ENCODE results near the gene LENG1.
A peak's percentile ranks its signal among the peaks of the same experiment; 100 is the strongest.
"Not testable (repeated sequence)": the region's sequence is repeated elsewhere in the genome, so short reads cannot be mapped to it uniquely, and the experiment has no call there.

The LENG1 gene

DNA sequence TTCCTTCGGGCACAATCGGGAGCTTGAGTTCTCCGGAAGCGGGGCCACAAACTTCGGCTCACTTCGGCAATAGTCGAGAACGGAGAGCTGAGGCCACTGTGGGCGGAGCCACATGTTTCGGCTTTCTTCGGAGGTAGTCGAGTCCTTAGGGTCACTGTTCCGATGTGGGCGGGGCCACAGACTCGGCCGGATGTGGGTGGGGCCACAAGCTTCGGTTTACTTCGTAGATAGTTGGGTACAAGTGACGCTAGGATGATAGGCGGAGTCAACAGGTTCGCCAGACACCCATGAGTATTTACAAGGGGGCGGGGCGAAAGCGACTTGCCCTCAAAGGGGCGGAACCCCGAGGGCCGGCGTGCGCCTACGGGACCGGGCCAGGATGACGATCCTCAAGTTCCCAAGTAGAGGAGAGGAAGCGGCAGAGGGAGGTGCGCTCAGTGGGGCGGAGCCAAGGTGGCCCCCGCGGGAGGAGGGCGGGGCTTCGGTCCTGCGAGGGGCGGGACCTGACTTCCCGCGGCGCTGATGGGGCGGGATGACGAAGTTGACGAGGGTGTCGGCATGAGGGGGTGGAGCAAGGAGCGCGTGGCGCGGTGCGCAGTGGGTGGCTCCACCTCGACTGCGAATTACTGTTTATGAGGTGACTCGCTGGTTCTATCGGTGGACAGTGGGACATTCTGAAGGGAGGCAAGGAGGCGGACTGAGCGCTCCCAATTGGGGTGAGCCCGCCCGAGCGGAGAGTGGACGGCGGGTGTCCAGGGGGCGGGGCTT lies 30.4 kb upstream of the LENG1 start:
- DNase-seq (ENCODE audit: extremely low read depth in 1 of 2, low read depth in 1 of 2), result peak; percentile 99 to 100

DNA sequence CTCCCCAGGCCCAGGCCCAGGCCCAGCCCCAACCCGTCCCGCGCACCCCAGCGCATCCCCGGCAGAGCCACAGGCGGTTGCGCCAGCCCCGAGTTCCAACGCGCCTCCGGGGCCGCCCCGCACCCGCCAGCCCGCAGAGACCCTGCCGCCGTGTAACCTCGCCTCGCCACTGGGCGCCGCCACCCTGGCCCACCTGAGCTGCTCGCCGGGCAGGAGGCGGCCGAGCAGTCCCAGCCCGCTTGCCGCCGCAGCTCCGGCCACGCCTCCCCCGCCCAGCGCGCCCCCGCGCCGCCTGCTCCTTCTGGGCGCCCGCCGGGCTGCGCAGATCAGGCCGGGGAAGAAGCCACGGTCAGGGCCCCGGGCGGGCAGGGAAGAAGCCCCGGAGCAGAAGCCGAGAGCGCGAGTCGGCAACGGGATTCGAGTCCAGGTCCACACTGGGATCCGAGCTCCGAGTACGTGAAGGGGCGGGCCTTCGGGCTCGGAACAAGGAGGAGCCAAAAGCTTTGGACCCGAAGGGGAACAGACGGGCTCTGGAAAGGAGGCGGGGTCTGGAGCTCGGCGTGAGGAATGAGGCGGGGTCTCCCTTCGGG lies 29.7 kb upstream of the LENG1 start, which contains the start of gene MBOAT7:
Gene MBOAT7 (minus strand): TSS at position 436 of the 590 bp plus-strand sequence. CDS start 1,072 bp downstream, outside the sequence.
- DNase-seq (ENCODE audit: extremely low read depth in 1 of 2, low read depth in 1 of 2), result peak in 1 of 2 donors; percentile 40

DNA sequence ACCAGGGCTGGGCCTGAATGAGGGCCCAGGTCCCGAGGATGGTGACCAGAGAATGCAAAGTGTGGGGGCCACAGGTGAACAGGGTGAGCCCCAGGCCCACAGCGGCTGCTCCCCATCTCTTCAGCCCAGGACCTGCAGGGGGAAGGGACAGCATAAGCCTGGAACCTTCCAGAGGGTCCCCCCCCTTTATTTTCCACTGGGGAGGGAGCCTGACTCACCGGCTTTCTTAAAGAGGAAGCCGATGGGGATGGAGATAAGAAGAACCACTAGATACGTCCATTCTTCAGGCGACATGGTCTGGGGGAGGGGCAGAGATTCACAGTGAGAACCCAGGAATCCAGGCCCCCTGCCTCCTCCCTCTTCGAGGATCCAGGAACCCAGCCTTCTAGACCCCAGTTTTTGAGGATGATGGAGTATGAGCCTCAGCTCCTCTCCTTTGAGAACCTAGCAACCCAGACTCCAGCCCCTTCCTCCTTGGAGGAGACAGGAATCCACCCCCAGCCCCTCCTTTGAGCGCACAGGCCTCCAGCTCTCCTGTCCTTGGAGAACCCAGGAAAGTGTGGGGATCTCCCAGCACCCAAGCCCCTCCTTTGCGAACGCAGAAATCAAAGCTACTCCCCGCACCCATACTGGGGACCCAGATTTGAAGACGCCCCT lies 28.8 kb upstream of the LENG1 start:
- DNase-seq (ENCODE audit: extremely low read depth in 1 of 2, low read depth in 1 of 2), result peak in 1 of 2 donors; percentile 63

DNA sequence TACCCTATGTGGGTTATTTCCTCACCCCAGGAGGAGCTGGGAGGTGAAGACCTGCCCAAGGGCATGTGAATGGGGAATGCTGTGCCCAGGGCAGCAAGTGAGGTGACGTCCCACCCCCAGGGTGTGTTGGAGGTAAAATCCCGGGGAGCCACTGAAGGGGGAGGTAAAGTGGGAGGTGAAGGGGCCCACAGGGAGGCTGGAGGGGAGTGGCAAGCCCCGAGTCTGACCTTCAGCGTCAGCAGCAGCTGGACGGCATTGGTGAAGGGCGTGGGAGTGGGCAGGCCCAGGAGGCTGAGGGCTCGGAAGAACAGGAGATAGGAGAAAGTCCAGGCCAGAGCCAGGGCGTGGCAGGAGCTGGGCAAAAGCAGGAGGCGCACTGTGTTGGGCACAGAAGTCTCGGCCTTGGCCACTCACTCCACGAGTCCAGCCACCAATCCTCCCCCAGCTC lies 27.4 kb upstream of the LENG1 start:
- DNase-seq (ENCODE audit: extremely low read depth in 1 of 2, low read depth in 1 of 2), result no peak

DNA sequence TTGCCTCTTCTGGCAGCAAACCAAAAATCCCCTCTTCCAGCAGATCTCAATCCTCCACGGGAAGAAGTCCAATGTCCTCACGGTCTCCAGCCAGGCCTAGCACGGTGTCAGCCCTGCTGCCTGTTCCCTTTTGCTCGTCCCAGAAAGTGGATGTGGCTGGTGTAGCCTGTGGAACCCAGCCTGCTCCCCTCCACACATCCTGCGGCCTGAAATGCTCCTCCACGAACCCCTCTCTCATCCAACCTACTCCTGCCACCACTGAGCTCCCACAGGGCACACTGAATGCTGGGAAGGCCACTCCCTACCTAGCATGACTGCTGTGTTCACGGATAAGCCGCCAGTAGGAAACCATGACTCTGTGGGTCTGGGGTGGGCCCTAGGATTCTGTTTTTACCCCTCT lies 26.8 kb upstream of the LENG1 start:
- DNase-seq (ENCODE audit: extremely low read depth in 1 of 2, low read depth in 1 of 2), result no peak

DNA sequence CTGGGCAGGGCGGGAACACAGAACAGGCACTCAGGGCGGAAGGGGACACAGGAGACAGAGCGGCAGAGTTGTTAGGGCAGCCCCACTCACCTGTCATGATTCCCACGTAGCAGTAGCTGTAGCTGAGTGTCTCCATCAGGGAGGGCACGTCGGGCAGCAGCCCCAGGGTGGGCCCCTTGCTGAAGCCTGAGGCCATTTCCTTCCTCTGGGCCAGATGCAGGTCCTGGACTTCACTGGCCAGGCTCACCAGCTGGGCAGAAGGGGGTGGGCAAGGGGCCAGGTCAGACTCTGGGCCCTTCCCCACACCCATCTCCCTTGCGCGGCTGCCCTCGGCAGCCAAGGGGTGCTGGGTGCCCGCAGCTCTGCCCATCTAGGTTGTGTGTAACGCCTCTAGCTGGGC lies 23.9 kb upstream of the LENG1 start:
- no peak for DNase-seq (ENCODE audit: extremely low read depth in 1 of 2, low read depth in 1 of 2)

DNA sequence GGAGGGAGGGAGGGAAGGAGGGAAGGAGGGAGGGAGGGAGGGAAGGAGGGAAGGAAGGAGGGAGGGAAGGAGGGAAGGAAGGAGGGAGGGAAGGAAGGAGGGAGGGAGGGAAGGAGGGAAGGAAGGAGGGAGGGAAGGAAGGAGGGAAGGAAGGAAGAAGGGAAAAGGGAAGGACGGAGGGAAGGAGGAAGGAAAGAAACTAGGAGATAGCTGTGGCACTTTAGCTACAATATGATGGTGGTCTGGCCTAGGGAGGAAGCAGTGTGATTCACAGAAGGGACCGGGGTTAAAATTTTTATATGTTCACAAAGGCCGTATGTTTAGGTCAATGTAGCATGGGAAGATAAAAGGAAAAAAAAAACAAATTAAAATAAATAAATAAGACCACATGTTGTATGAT lies 22.4 kb upstream of the LENG1 start:
- not testable (repeated sequence) for DNase-seq (ENCODE audit: extremely low read depth in 1 of 2, low read depth in 1 of 2)

DNA sequence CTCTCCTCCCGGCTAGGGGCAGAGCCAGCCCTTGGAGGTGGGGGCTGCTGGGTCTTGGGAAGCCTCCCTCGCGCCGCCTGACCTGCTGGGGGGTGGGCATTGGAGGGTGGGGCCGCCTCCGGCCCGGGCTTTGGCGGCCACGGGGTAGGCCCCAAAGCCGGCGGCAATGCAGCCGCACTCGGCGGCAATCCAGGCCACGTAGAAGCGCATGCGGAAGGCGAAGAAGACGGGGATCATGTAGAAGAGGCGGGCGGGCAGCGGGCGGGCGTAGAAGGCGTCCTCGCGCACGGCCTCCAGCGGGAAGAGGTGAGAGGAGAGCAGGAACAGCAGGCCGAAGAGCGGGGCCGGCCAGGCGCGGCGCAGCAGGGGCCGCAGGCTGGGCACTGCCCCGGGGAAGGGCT lies 21.2 kb upstream of the LENG1 start:
- DNase-seq (ENCODE audit: extremely low read depth in 1 of 2, low read depth in 1 of 2), result no peak

DNA sequence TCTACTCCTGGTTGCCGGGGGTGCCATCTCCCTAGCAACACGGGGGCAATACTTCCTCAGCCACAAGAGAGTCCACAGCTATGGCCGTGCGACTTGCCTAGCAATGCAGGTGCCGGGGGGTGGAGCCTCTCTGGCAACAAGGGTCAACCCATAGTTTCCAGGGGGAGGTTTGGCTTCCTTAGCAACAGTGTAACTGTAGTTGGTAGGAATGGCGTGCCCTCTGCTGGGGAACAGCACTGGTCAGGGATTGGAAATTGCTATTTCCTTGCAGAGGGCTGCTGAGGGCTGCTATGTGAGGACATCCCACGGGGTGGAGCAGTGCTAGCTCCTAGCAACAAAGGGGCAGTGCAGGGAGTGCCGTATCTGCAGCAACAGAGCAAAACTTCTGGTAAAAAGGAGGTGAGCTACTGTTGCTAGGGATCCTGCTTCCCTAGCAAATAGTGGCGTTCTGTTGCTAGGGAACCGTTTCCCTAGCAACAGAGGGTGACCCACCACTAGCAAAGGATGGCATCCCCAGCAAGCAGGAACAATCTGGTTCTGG lies 20.5 kb upstream of the LENG1 start:
- no peak for DNase-seq (ENCODE audit: extremely low read depth in 1 of 2, low read depth in 1 of 2)

DNA sequence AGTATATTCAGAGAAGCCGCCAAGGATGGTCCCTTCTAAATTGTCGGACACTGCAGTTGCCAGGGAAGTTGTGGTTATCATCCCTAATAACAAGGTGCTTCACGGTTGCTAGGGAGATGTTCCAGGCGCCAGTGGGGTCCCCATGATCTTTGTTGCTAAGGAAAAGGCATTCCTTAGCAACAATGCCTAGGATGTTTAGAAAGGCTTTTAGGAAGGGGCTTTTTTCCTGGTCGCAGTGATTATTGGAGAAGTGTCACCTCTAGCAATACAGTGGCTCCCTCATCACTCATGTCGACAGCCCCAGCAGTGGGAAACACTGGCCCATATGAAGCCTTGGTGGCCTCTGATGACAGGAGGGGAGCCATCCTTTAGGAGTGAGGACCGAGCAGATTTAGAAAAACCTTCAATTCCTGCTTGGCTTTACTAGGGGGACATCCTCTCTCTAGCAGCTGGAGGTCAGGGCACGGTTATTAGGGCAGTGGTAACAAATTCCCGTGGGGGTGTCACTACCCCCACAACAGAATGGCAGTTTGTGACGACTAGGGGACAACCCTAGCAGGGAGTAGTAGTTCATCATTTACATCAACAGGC lies 19.8 kb upstream of the LENG1 start:
- no peak for DNase-seq (ENCODE audit: extremely low read depth in 1 of 2, low read depth in 1 of 2)

DNA sequence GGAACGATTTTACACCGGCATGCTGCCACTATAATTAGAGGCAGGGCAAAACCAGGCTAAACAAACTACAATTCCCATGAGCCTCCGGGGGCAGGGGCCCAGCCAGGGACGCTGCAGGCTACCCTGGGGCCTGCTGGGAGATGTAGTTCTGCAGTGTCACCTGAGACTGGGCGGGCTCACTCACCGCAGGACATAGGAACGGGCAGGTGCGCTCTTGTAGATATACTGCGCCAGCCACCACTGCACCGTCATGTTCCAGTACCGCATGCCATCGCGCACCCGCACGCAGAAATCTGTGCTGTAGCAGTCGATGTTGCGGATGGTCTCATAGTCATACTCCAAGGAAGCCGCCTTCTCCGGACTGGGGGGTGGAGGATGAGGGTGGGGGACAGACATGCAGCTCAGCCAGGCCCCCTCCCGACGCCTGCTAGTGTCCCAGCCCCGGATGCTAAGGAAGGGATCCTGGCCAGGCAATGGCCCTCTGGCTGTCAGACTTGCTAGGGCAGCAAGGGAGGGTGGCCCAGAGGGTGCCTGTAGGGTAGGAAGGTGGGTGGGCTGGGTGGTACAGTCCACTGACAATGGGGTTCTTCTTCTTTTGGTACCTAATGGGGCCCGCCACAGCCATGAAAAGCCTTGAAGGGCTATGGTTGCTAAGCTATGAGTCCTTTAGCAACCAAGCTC lies 19.2 kb upstream of the LENG1 start:
- no peak for DNase-seq (ENCODE audit: extremely low read depth in 1 of 2, low read depth in 1 of 2)

DNA sequence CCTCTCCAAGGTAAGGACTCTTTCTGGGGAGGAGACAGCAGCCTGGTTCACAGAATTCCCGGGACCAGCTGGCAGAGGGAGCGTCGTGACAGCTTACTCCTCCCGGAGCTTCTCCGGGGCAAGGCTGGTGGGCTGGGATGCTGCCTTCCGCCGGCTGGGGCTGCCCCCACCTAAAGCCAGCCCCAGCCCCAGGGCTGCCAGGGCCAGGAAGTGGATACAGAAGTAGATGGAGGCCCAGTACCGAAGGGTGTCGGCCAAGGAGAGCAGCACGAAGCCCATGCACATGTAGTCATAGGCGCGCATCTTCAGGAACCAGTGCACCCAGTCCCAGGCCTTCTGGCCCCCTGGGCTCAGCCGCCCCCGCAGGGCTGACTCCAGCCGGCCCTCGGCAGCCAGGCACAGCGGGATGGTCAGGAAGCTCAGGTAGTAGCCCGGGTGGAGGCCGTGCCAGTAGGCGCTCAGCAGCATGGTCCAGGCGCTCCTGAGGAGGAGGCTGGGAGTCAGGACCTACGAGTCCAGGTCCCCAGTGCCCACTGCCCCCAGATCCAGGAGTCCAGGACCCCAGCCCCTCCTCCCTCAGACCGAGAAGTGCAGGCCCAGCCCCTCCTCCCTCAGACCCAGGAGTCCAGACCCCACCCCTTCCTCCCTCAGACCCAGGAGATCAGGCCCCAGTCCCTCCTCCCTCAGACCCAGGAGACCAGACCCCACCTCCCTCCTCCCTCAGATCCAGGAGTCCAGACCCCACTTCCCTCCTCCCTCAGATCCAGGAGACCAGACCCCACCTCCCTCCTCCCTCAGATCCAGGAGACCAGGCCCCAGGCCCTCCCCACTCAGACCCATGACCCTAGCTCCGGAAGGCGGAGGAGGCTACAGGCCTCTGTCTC lies 14.7 kb upstream of the LENG1 start:
- DNase-seq (ENCODE audit: extremely low read depth in 1 of 2, low read depth in 1 of 2), result no peak

DNA sequence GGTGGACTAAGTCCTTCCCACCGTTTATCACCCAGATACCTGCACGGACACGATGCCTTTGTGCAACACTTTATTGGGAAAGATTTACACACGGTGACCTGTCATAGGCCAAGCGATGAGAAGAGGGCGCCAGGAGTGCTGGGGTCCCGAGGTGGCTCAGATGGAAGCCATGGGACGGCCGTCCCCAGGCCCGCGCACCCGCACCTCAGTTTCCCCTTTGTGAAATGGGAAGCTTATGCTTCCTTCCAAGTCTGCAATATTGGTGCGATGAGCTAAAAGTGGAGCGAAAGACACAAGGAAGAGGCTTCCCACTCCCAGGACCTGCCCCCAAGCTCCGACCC lies 13.8 kb upstream of the LENG1 start:
- DNase-seq (ENCODE audit: extremely low read depth in 1 of 2, low read depth in 1 of 2), result no peak

DNA sequence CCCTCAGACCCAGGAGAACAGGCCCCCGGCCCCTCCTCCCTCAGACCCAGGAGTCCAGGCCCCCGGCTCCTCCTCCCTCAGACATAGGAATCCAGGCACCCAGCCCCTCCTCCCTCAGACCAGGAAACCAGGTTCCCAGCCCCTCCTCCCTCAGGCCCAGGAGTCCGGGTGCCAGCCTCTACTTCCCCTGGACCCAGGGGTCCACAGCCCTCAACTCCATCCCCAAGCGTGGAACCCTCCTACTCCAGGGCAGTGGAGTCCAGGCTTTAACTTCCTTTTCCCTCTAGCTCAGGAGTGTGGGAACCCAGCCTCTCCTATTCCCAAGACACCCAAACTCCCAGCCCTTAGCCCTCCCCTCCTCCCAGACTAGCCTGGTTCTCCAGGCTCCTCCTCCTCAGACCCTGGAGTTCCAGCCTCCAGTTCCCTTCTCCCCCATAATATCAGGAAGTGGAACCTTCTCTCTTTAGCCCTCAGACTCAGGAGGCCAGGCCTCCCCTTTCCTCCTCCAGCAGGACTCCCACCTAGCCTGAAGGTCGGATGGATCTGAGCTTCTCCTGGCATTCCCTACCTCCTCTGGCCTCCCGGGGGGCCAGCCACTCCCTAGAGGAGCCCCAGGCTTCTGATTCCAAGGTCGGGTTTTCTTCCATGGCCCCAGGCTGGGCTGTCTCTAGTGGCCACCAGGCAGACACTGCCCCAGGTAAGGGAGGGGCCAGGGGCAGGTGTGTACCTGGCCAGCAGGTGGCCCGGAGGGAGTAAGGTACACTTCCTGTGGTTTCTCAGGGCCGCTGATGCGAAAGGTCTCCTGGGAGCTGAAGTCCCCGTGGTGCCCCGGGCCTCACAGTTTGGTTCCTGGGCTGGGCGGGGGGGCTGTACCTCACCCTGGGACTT lies 13.2 kb upstream of the LENG1 start, which contains the start of gene TMC4:
Gene TMC4 (minus strand): TSS at position 690 of the 888 bp plus-strand sequence. CDS start 43 bp downstream, at position 647.
- no peak for DNase-seq (ENCODE audit: extremely low read depth in 1 of 2, low read depth in 1 of 2)

DNA sequence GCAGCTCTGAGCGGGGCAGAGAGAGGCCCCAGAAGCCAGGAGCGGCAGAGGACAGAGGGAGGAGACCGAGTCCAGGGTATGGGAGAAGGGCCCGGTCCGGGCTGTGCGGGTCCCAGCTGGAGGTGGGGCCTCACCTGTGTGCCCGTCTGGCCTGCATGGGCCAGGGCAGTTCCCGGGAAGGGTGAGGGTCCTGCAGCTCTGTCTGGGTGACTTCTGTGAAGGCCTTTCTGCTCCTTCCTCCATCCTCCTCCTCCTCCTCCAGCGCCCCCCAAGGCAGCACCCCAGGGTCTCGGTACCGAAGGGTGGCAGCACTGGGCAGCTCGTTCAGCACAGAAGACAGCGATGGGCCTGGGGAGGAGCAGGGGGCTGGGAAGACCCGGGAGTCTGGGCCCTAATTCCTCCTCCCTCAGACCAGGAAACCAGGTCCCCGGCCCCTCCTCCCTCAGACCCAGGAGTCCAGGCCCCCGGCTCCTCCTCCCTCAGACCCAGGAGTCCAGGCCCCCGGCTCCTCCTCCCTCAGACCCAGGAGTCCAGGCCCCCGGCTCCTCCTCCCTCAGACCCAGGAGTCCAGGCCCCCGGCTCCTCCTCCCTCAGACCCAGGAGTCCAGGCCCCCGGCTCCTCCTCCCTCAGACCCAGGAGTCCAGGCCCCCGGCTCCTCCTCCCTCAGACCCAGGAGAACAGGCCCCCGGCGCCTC lies 12.4 kb upstream of the LENG1 start:
- DNase-seq (ENCODE audit: extremely low read depth in 1 of 2, low read depth in 1 of 2), result not testable (repeated sequence)

DNA sequence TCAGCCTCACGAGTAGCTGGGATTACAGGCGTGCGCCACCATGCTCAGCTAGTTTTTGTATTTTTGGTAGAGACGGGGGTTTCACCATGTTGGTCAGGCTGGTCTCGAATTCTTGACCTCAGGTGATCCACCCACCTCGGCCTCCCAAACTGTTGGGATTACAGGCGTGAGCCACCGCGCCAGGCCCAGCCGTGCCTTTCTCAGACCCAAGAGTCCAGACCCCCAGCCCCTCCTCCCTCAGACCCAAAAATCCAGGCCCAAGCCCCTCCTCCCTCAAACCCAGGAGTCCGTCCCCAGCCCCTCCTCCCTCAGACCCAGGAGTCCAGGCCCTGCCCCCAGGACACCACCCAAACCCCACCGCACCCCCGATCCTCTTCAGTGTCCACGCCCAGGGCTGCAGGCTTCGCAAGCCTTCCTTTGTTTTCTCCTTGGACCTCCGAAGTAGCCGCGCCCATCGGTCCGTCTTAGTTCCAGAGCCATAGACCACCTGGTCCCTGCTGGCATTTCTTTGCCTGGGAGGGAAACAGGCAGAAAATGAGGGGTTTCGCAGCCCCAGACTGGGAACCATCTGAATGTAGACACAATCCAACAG lies 9.7 kb upstream of the LENG1 start:
- DNase-seq (ENCODE audit: extremely low read depth in 1 of 2, low read depth in 1 of 2), result no peak

DNA sequence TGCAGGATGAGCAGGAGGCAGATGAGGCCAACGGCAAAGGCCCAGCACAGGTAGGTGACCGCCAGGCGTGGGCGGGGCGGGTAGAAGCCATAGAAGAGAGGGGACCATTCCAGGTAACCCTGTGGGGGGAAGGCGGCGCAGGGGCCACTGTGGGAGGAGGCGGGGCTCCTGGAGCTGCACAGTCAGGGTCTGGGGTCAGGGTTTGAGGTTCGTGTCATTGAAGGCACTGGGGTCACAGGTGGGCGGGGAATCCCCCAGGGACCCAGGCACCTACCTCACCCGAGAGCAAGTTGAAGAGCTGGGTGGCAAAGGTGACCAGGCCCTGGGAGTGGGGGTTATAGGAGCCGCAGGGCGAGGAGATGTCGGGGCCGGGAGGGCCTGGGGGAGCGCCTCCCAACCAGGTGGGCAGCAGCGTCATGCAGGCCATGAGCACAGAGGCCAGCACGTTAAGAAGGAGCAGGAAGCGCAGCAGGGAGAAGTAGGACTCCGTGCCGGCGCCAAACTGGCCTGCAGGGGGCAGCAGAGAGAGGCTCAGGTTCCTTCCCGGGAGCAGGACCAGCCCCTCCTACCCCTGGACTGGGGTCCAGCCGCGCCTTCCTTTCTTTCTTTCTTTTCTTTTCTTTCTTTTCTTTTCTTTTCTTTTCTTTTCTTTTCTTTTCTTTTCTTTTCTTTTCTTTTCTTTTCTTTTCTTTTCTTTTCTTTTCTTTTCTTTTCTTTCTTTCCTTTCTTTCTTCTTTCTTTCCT lies 8.8 kb upstream of the LENG1 start:
- DNase-seq (ENCODE audit: extremely low read depth in 1 of 2, low read depth in 1 of 2), result peak; percentile 79 to 81

All from stimulated activated CD8-positive, alpha-beta memory T cell treated with anti-CD3 and anti-CD28 coated beads, Interleukin-7, amount 100 ng/mL, for 48 hours (primary cell).